Hepatic stellate cell (primary cell): ENCODE measurements around the gene SLC7A14.

Experiments
- DNase-seq: peaks from one replicate; pipeline ENCODE4 v3.0.0; 2011; ENCODE audit warnings: low spot score

SLC7A14 gene

GRCh38 chr3:170585937-170586310 lies at the start of gene SLC7A14:
SLC7A14 (minus strand) TSS chr3:170586075; CDS start chr3:170526936, 59,139 bp downstream.
- DNase-seq: peak; percentile 11

GRCh38 chr3:170635385-170635735 lies 49.5 kb upstream of the SLC7A14 start:
- DNase-seq: no peak

GRCh38 chr3:170634663-170635384 lies 48.9 kb upstream of the SLC7A14 start:
- DNase-seq: no peak

- DNase-seq: no peak
Measured at GRCh38 chr3:170633573-170633972, 47.7 kb upstream of the SLC7A14 start.

- no peak for DNase-seq
Measured at GRCh38 chr3:170632780-170633179, 46.9 kb upstream of the SLC7A14 start.

GRCh38 chr3:170631755-170632488 lies 46.0 kb upstream of the SLC7A14 start:
- DNase-seq: no peak

GRCh38 chr3:170623524-170623923 lies 37.6 kb upstream of the SLC7A14 start:
- no peak for DNase-seq

GRCh38 chr3:170622369-170623159 lies 36.7 kb upstream of the SLC7A14 start:
- peak; percentile 90 for DNase-seq

GRCh38 chr3:170621256-170621655 lies 35.4 kb upstream of the SLC7A14 start:
- no peak for DNase-seq

GRCh38 chr3:170614214-170614966 lies 28.5 kb upstream of the SLC7A14 start:
- peak; percentile 77 for DNase-seq

- no peak for DNase-seq
Measured at GRCh38 chr3:170611751-170612150, 25.9 kb upstream of the SLC7A14 start.

- DNase-seq: no peak
Measured at GRCh38 chr3:170610321-170610884, 24.5 kb upstream of the SLC7A14 start.

- no peak for DNase-seq
Measured at GRCh38 chr3:170608475-170608874, 22.6 kb upstream of the SLC7A14 start.

- no peak for DNase-seq
Measured at GRCh38 chr3:170606675-170607074, 20.8 kb upstream of the SLC7A14 start.

GRCh38 chr3:170605490-170605889 lies 19.6 kb upstream of the SLC7A14 start:
- no peak for DNase-seq

- DNase-seq: peak; percentile 11
Measured at GRCh38 chr3:170603770-170604510, 18.1 kb upstream of the SLC7A14 start.

GRCh38 chr3:170602556-170602955 lies 16.7 kb upstream of the SLC7A14 start:
- DNase-seq: no peak

GRCh38 chr3:170600005-170600624 lies 14.2 kb upstream of the SLC7A14 start:
- DNase-seq: no peak

GRCh38 chr3:170599091-170599490 lies 13.2 kb upstream of the SLC7A14 start:
- no peak for DNase-seq

- no peak for DNase-seq
Measured at GRCh38 chr3:170598091-170598502, 12.2 kb upstream of the SLC7A14 start.

- no peak for DNase-seq
Measured at GRCh38 chr3:170594528-170594927, 8.7 kb upstream of the SLC7A14 start.
